Nephron (organoid): Measurements from ENCODE around the gene SIAH1.
"Not testable (repeated sequence)": the region's sequence is repeated elsewhere in the genome, so short reads cannot be mapped to it uniquely, and the experiment has no call there.

Experiments
- H3K27ac Mint-ChIP-seq, 3 experiments: 2 replicates each; pipeline ENCODE4 v1.8.0; 2020; ENCODE audit warnings: mixed read lengths in 3 of 3, mild to moderate bottlenecking in 2 of 3, moderate library complexity in 1 of 3
- H3K27me3 Mint-ChIP-seq: 2 replicates; pipeline ENCODE4 v1.8.0; 2021; ENCODE audit warnings: low read depth, mild to moderate bottlenecking, moderate library complexity, mixed read lengths
- H3K36me3 Mint-ChIP-seq: 2 replicates; pipeline ENCODE4 v1.8.0; 2020; ENCODE audit warnings: low read depth, mixed read lengths
- H3K4me1 Mint-ChIP-seq: 2 replicates; pipeline ENCODE4 v1.8.0; 2020; ENCODE audit warnings: mixed read lengths
- H3K4me3 Mint-ChIP-seq, 3 experiments: 2 replicates each; pipeline ENCODE4 v1.8.0; 2020; ENCODE audit warnings: mild to moderate bottlenecking in 3 of 3, mixed read lengths in 3 of 3, moderate library complexity in 2 of 3
- H3K9me3 Mint-ChIP-seq: 2 replicates; pipeline ENCODE4 v1.8.0; 2020; ENCODE audit warnings: mixed read lengths
- CTCF ChIP-seq, 3 experiments: fragments of 200-600 bp; sonication (generic); IDR thresholded peaks; one replicate each; pipeline ENCODE4 v1.5.0; 2021; ENCODE audit warnings: antibody characterized with exemption in 3 of 3; ENCODE audit not compliant: unreplicated experiment in 3 of 3

SIAH1 gene

GRCh38 chr16:48323783-48324775, 61.1 kb downstream of the SIAH1 start:
- Mint-ChIP-seq H3K27me3 (no peaks in the 10 kb centered on the region), H3K9me3 (no peaks in the 10 kb centered on the region), H3K4me3 (no peak overlapping the region), H3K4me1 (no peaks in the 10 kb centered on the region), H3K36me3 (peaks cover 16% of the 10 kb centered on the region), H3K27ac (no peak overlapping the region)
- TF ChIP-seq CTCF (IDR thresholded peaks at IDR 0.05; ENCODE audit: unreplicated experiment in 3 of 3), result no peak

- Mint-ChIP-seq H3K27me3 (no peaks in the 10 kb centered on the region), H3K36me3 (peaks cover 26% of the 10 kb centered on the region), H3K27ac (no peak overlapping the region)
Observed at GRCh38 chr16:48321317-48322036, 63.7 kb downstream of the SIAH1 start.

GRCh38 chr16:48318630-48319029, 66.6 kb downstream of the SIAH1 start:
- Mint-ChIP-seq H3K9me3 (peaks cover 10% of the 10 kb centered on the region), H3K4me3 (no peak overlapping the region), H3K4me1 (no peaks in the 10 kb centered on the region), H3K27ac (no peak overlapping the region), H3K36me3 (peaks cover 42% of the 10 kb centered on the region), H3K27me3 (no peaks in the 10 kb centered on the region)
- no peak for TF ChIP-seq CTCF (IDR thresholded peaks at IDR 0.05; ENCODE audit: unreplicated experiment in 3 of 3)

More at GRCh38 chr16:48321317-48322036, 63.7 kb downstream of the SIAH1 start:
- Mint-ChIP-seq H3K9me3 (no peaks in the 10 kb centered on the region), H3K4me1 (no peaks in the 10 kb centered on the region), H3K4me3 (no peak overlapping the region)
- no peak for TF ChIP-seq CTCF (IDR thresholded peaks at IDR 0.05; ENCODE audit: unreplicated experiment in 3 of 3)

- Mint-ChIP-seq H3K36me3 (peaks cover 48% of the 10 kb centered on the region), H3K4me1 (no peaks in the 10 kb centered on the region), H3K27me3 (no peaks in the 10 kb centered on the region), H3K27ac (peak overlapping the region in 1 of 3 experiments; percentile 32), H3K9me3 (peaks cover 19% of the 10 kb centered on the region), H3K4me3 (no peak overlapping the region)
- no peak for TF ChIP-seq CTCF (IDR thresholded peaks at IDR 0.05; ENCODE audit: unreplicated experiment in 3 of 3)
Observed at GRCh38 chr16:48317614-48318315, 67.4 kb downstream of the SIAH1 start.

- Mint-ChIP-seq H3K9me3 (peaks cover 26% of the 10 kb centered on the region), H3K4me3 (no peak overlapping the region), H3K27ac (no peak overlapping the region), H3K36me3 (peaks cover 54% of the 10 kb centered on the region), H3K4me1 (no peaks in the 10 kb centered on the region), H3K27me3 (no peaks in the 10 kb centered on the region)
- TF ChIP-seq CTCF (IDR thresholded peaks at IDR 0.05; ENCODE audit: unreplicated experiment in 3 of 3), result no peak
Observed at GRCh38 chr16:48317026-48317425, 68.2 kb downstream of the SIAH1 start.

GRCh38 chr16:48313905-48314304, 71.3 kb downstream of the SIAH1 start:
- not testable (repeated sequence) for H3K4me3 Mint-ChIP-seq, H3K27ac Mint-ChIP-seq, H3K4me1 Mint-ChIP-seq, H3K27me3 Mint-ChIP-seq
- peaks cover 85% of the 10 kb centered on the region for H3K36me3 Mint-ChIP-seq
- H3K9me3 Mint-ChIP-seq, result peaks cover 53% of the 10 kb centered on the region
